Measurements from ENCODE around the gene MYL4.
"Not testable (repeated sequence)": the region's sequence is repeated elsewhere in the genome, so short reads cannot be mapped to it uniquely, and the experiment has no call there.

The MYL4 gene

DNA sequence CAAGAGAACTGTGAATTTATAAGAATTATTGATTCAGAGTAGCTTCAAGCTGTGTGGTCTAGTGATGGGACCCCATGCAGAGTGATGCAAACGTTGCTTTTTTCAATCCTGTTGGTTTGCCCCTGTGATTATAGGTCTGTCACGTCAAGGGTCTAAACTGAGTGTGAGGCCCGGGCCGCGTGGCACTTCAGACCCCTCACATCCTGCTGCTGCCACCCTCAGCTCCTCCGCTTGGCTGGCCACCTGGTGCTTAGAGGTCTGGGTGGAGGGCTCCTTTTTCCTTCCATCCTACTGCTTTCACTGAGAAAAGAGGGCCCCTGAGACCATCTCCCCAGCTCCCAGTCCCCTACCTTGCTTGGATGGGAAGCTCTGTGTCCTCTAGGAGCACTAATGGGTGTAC is 12.0 kb downstream of the MYL4 start:
- DNase-seq (ENCODE audit: low read depth in 2 of 2), result no peak

GRCh38 chr17:47222047-47222446 is 12.9 kb downstream of the MYL4 start:
- DNase-seq (ENCODE audit: low read depth in 2 of 2), result no peak

DNA sequence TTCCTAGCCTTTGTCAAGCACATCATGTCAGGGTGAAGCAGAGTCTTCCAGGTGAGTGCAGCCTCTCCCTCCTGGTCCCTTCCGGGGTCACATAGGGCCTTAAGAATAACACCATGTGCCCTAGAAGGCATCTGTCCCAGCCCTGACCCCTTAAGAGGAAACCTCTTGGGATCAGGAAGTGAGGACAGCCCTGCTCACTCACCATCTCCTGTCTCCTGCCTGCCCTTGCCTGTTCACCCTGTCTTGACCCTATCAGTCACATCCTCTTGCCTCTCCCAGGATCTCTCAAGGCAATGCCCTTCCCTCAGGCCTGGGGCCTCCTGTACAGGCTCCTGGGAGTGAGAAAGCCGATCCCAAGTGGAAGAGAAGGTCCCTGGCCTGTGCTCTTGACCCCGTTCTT is 13.9 kb downstream of the MYL4 start:
- no peak for DNase-seq (ENCODE audit: low read depth in 2 of 2)

- no peak for DNase-seq (ENCODE audit: low read depth in 2 of 2)
These were observed 14.3 kb downstream of the MYL4 start for GRCh38 chr17:47223460-47223859.

- not testable (repeated sequence) for DNase-seq (ENCODE audit: low read depth in 2 of 2)
These were observed 14.9 kb downstream of the MYL4 start for GRCh38 chr17:47224077-47224476.

- no peak for DNase-seq (ENCODE audit: low read depth in 2 of 2)
These were observed 15.8 kb downstream of the MYL4 start for GRCh38 chr17:47224966-47225365.

DNA sequence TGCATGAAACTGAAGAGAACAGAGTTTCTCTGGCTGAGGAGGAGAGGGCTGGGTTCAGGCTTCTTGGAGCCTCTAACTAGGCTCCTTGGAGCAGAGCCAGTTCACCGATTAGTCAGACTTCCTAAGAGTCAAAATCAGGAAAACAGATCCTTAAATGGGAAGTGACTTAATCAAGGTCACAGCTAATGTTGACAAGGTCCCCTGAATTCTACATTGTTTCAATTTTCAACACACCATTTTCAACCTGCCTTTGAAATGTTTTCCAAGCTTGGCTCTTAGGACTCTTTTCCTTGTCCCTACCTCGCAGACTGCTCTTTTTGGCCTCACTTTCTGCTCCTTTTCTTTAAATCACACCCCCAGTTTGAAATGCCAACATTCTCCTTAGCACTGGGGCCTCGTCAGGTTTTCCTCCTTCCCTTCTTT is 16.3 kb downstream of the MYL4 start:
- no peak for DNase-seq (ENCODE audit: low read depth in 2 of 2)

GRCh38 chr17:47225911-47226688 is 17.0 kb downstream of the MYL4 start:
- DNase-seq (ENCODE audit: low read depth in 2 of 2), result no peak

GRCh38 chr17:47227862-47228261 is 18.7 kb downstream of the MYL4 start:
- no peak for DNase-seq (ENCODE audit: low read depth in 2 of 2)

DNA sequence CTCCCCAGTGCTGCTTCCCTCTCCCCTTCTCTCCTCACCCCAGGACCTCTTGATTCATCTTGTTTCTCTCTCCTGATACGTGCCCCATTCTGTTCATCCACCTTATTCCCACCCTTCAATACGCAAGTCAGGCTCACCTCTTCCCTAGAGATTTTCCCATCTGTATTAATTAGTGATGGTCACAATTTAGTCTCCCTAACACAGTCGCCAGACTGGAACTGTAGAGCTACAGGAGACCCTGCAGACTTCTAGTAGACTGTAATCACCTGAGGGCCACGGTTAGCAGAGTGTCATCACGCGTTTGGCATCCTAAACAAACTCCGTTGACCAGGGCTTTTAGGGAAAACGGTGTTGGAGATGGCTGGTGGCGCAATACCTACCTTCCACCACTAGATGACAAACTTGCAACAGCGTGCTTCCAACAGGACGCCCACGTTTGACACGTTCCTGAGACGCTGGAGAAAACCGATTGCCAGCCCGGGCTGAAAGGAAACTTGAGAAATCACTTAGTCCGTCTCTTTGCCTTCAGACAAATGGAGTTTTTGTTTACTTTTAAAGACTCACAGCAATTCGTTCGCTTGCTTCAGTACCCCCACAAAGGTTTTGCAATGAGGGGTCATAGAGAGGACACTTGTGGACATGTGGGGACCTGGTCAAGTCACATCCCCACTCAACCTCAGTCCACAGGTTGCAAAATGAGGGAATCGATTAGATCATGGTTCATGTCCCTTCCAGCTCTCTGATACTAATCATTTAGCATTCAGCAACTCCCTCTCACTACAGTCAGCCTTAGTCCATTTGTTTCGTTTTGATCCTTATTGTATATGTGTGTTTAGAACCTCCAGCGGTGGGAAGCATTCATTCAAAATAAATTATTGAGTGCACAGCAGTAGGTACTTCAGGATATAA is 20.6 kb downstream of the MYL4 start:
- peak; percentile 69 to 72 for DNase-seq (ENCODE audit: low read depth in 2 of 2)

DNA sequence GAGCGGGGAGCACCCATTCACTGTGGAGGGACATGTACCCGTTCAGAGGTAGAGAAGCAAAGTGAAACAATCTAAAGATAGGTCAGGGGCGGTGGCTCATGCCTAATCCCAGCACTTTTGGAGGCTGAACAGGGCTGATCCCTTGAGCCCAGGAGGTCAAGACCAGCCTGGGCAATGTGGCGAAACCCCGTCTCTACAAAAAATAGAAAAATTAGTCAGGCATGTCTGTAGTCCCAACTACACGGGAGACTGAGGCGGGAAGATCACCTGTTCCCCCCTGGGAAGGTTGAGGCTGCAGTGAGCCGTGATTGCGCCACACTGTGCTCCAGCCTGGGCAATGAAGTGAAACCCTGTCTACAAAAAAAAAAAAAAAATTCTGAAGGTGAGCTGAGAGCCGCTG is 21.7 kb downstream of the MYL4 start:
- DNase-seq (ENCODE audit: low read depth in 2 of 2), result no peak

- DNase-seq (ENCODE audit: low read depth in 2 of 2), result no peak
These were observed 22.2 kb downstream of the MYL4 start for GRCh38 chr17:47231334-47231733.

DNA sequence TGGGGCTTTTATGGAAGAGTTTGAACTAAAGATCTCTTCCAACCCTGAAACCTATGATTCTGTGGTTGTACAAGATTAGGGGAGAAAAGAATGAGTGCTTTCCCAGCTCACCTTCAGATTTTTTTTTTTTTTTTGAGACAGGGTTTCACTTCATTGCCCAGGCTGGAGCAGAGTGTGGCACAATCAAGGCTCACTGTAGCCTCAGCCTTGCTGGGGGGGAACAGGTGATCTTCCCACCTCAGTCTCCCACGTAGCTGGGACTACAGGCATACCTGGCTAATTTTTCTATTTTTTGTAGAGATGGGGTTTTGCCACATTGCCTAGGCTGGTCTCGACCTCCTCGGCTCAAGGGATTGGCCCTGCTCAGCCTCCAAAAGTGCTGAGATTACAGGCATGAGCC is 22.7 kb downstream of the MYL4 start:
- no peak for DNase-seq (ENCODE audit: low read depth in 2 of 2)

GRCh38 chr17:47232465-47232864 is 23.3 kb downstream of the MYL4 start:
- DNase-seq (ENCODE audit: low read depth in 2 of 2), result no peak

DNA sequence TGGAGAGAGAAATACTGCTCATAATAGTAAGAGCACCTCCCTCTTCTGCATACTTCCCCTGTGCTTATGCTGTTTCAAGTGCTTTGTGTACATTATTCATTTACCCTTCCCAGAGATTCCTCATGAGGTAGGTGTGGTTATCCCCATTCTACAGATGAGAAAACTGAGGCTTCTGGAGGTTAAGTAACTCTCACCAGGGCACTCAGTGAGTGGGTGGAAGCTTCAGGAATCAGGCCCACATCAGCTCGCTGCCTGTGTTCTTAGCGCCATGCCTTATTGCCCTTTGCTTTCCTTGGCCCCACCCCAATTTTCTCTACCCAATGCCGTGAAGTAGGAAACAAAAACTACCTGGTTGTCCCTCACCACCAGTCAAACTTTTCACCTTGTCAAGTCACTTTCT is 26.4 kb downstream of the MYL4 start:
- no peak for DNase-seq (ENCODE audit: low read depth in 2 of 2)

GRCh38 chr17:47235923-47236322 is 26.8 kb downstream of the MYL4 start:
- no peak for DNase-seq (ENCODE audit: low read depth in 2 of 2)

GRCh38 chr17:47237841-47238240 is 28.7 kb downstream of the MYL4 start:
- no peak for DNase-seq (ENCODE audit: low read depth in 2 of 2)

GRCh38 chr17:47238321-47239010 is 29.3 kb downstream of the MYL4 start:
- no peak for DNase-seq (ENCODE audit: low read depth in 2 of 2)

DNA sequence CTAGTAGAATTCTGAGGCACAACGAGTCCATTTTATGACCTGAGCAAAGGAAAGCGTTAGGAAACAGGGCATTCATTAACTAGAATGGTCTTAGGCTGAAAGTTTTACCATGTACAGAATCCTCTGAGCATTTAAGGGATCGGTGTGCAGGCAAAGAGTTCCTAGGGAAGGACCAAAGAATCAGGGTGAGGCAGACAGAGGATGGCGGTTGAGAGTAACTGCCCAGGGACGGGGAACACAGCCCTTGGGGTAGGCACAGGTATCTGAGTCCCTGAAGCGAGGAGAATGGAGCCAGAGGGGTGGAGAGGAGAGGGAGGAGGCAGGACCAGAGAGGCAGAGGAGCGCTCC is 30.4 kb downstream of the MYL4 start:
- DNase-seq (ENCODE audit: low read depth in 2 of 2), result no peak

- no peak for DNase-seq (ENCODE audit: low read depth in 2 of 2)
These were observed 31.0 kb downstream of the MYL4 start for GRCh38 chr17:47239967-47240651.

DNA sequence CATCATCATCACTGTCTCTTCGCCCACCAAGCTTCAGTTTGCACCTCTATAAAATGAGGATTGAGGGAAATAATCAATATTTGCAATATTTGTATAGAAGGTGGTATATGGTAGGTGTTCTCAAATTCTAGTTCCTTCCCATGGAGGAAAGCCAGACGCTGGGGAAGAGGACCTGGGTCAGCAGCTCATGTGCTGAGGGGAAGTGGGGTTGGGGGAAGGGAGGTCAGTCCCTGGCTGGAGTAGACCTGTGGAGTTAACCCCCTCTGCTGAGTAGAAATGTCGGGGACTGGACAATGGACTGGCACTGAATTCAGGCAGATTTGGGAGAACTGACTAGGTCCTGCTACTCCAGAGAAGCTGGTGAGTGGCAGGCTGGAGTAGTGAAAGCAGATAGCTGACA is 31.7 kb downstream of the MYL4 start:
- DNase-seq (ENCODE audit: low read depth in 2 of 2), result no peak

DNA sequence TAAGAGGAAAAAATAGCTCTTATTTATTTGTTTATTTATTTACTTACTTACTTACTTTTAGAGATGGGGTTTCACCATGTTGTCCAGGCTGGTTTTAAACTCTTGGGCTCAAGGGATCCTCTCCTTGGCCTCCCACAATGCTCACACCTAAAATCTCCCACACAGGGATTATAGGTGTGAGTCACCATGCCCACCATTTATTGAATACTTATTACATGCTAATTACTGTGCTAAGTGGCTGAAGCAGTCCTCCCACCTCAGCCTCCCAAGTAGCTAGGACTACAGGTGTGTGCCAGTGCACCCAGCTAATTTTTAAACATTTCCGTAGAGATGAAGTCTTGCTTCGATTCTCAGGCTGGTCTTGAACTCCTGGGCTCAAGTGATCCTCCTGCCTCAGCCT is 33.5 kb downstream of the MYL4 start:
- no peak for DNase-seq (ENCODE audit: low read depth in 2 of 2)
